ENCODE measurements around the gene LURAP1L.

The LURAP1L gene

DNA sequence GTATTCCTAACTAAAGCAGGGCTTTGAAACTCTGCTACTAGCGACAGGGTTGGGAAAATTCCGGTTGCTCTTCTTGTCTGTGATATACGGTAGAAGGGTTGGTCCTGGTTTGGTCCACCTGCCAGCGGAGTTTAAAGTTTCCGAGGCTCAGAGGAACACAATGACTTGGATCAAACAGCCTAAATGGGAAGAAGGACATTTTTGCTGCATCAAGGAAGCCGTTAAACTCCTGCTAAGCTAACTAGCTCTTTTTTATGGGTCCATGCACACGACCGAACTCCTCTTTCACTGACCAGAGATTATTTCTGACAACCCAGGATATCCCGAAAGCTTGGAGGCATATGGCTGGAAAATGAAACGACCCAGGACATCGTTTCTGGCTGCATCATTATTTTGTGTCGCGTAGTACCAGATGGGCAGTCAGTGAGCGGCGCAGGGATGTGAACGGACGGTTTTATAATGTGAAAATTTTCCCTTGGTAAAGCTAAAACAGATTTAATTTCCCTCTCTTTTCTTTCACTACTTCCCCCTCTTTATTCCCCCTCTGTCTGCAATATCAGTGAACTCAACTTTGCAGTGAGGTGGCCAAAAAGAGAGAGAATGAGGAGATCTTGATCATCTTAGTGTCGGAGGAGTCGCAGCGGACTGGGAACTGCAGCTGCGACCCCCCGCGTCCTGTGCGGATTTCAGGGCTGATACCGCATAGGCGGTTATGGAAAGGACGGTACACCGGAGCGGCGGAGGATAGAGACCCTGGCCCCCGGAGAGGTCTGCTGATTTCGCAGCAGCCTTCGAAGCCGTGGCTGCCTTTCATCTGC is at the start of gene LURAP1L:
Gene LURAP1L (plus strand): TSS at position 160 of the 818 bp plus-strand sequence. CDS start 696 bp downstream, outside the sequence.
- H3K4me1 ChIP-seq (ENCODE audit: control insufficient read depth, insufficient read depth, low read length) = no peaks in the 10 kb centered on the region
- H3K27me3 ChIP-seq (ENCODE audit: control insufficient read depth, insufficient read depth, low read length) = peaks cover 11% of the 10 kb centered on the region
- H3K9me3 ChIP-seq (ENCODE audit: control insufficient read depth, insufficient read depth, low read length) = no peaks in the 10 kb centered on the region
- peak within 1 kb of the TSS; percentile 51 for H3K9ac ChIP-seq (ENCODE audit: low read depth, low read length)
- peak within 1 kb of the TSS; percentile 87 for H3K4me3 ChIP-seq (ENCODE audit: low read depth, low read length)
- H3K36me3 ChIP-seq (ENCODE audit: control insufficient read depth, insufficient read depth, low read length) = no peaks in the 10 kb centered on the region

- no peaks in the 10 kb centered on the region for H3K27me3 ChIP-seq (ENCODE audit: control insufficient read depth, insufficient read depth, low read length)
- H3K9ac ChIP-seq (ENCODE audit: low read depth, low read length) = no peak overlapping the region
- no peaks in the 10 kb centered on the region for H3K4me1 ChIP-seq (ENCODE audit: control insufficient read depth, insufficient read depth, low read length)
- H3K36me3 ChIP-seq (ENCODE audit: control insufficient read depth, insufficient read depth, low read length) = no peaks in the 10 kb centered on the region
- no peaks in the 10 kb centered on the region for H3K9me3 ChIP-seq (ENCODE audit: control insufficient read depth, insufficient read depth, low read length)
- no peak overlapping the region for H3K4me3 ChIP-seq (ENCODE audit: low read depth, low read length)
Observed at GRCh38 chr9:12726795-12727194, 48.0 kb upstream of the LURAP1L start.

DNA sequence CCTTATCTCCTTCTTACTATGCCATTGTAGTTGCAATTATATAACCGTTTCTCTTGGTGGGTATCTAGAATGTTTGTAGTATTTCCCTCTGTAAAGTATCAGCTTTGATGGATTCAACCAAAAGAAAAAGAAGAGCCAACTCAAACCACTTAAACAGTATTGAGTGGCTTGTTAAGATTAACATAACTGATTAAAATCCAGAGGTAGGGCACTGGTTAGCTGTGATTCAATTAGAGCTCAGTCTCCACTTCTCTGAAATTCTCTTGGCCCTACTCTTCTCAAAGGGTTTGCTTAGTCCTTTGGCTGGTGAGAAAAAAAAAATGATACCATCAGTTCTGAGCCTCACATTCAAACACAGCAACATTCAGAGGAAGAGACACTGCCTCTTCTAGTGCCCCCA is 44.6 kb upstream of the LURAP1L start:
- Histone ChIP-seq H3K4me3 (ENCODE audit: low read depth, low read length) (no peak overlapping the region), H3K36me3 (ENCODE audit: control insufficient read depth, insufficient read depth, low read length) (no peaks in the 10 kb centered on the region), H3K4me1 (ENCODE audit: control insufficient read depth, insufficient read depth, low read length) (no peaks in the 10 kb centered on the region), H3K9me3 (ENCODE audit: control insufficient read depth, insufficient read depth, low read length) (no peaks in the 10 kb centered on the region), H3K9ac (ENCODE audit: low read depth, low read length) (no peak overlapping the region), H3K27me3 (ENCODE audit: control insufficient read depth, insufficient read depth, low read length) (no peaks in the 10 kb centered on the region)

- H3K4me1 ChIP-seq (ENCODE audit: control insufficient read depth, insufficient read depth, low read length) = no peaks in the 10 kb centered on the region
Observed at GRCh38 chr9:12730927-12731326, 43.9 kb upstream of the LURAP1L start.

DNA sequence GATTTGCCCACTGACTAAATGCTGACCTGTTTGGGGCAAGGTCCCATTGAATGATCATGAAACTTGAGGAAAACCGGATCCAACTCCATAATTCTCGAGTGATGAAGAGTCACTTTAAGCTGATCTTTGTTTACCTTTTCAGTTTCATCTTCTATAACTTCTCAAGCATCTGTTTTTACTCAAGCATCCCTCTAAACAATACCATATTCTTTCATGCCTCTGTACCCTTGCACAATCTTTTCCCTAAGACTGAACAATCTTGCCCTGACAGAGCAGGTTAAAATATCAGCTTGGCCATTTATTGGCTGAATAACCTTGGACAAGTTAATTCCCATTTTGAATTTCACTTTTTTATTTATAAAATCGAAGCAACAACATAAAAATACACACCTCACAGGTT is 41.8 kb upstream of the LURAP1L start:
- no peak overlapping the region for H3K4me3 ChIP-seq (ENCODE audit: low read depth, low read length)
- no peaks in the 10 kb centered on the region for H3K9me3 ChIP-seq (ENCODE audit: control insufficient read depth, insufficient read depth, low read length)
- no peak overlapping the region for H3K9ac ChIP-seq (ENCODE audit: low read depth, low read length)
- H3K27me3 ChIP-seq (ENCODE audit: control insufficient read depth, insufficient read depth, low read length) = no peaks in the 10 kb centered on the region
- no peaks in the 10 kb centered on the region for H3K36me3 ChIP-seq (ENCODE audit: control insufficient read depth, insufficient read depth, low read length)
- no peaks in the 10 kb centered on the region for H3K4me1 ChIP-seq (ENCODE audit: control insufficient read depth, insufficient read depth, low read length)

More at GRCh38 chr9:12730927-12731326, 43.9 kb upstream of the LURAP1L start:
- Histone ChIP-seq H3K9me3 (ENCODE audit: control insufficient read depth, insufficient read depth, low read length) (no peaks in the 10 kb centered on the region), H3K36me3 (ENCODE audit: control insufficient read depth, insufficient read depth, low read length) (no peaks in the 10 kb centered on the region), H3K27me3 (ENCODE audit: control insufficient read depth, insufficient read depth, low read length) (no peaks in the 10 kb centered on the region), H3K9ac (ENCODE audit: low read depth, low read length) (no peak overlapping the region), H3K4me3 (ENCODE audit: low read depth, low read length) (no peak overlapping the region)

- Histone ChIP-seq H3K36me3 (ENCODE audit: control insufficient read depth, insufficient read depth, low read length) (no peaks in the 10 kb centered on the region), H3K27me3 (ENCODE audit: control insufficient read depth, insufficient read depth, low read length) (no peaks in the 10 kb centered on the region), H3K9me3 (ENCODE audit: control insufficient read depth, insufficient read depth, low read length) (no peaks in the 10 kb centered on the region), H3K4me1 (ENCODE audit: control insufficient read depth, insufficient read depth, low read length) (no peaks in the 10 kb centered on the region), H3K4me3 (ENCODE audit: low read depth, low read length) (no peak overlapping the region), H3K9ac (ENCODE audit: low read depth, low read length) (no peak overlapping the region)
Observed at GRCh38 chr9:12735665-12736064, 39.2 kb upstream of the LURAP1L start.

GRCh38 chr9:12737871-12738270 is 36.9 kb upstream of the LURAP1L start:
- H3K9ac ChIP-seq (ENCODE audit: low read depth, low read length) = no peak overlapping the region
- H3K4me3 ChIP-seq (ENCODE audit: low read depth, low read length) = no peak overlapping the region
- no peaks in the 10 kb centered on the region for H3K36me3 ChIP-seq (ENCODE audit: control insufficient read depth, insufficient read depth, low read length)
- H3K4me1 ChIP-seq (ENCODE audit: control insufficient read depth, insufficient read depth, low read length) = no peaks in the 10 kb centered on the region
- H3K9me3 ChIP-seq (ENCODE audit: control insufficient read depth, insufficient read depth, low read length) = no peaks in the 10 kb centered on the region
- H3K27me3 ChIP-seq (ENCODE audit: control insufficient read depth, insufficient read depth, low read length) = no peaks in the 10 kb centered on the region

- Histone ChIP-seq H3K9me3 (ENCODE audit: control insufficient read depth, insufficient read depth, low read length) (no peaks in the 10 kb centered on the region), H3K36me3 (ENCODE audit: control insufficient read depth, insufficient read depth, low read length) (no peaks in the 10 kb centered on the region), H3K9ac (ENCODE audit: low read depth, low read length) (no peak overlapping the region), H3K4me3 (ENCODE audit: low read depth, low read length) (no peak overlapping the region), H3K27me3 (ENCODE audit: control insufficient read depth, insufficient read depth, low read length) (no peaks in the 10 kb centered on the region), H3K4me1 (ENCODE audit: control insufficient read depth, insufficient read depth, low read length) (no peaks in the 10 kb centered on the region)
Observed at GRCh38 chr9:12739014-12739652, 35.7 kb upstream of the LURAP1L start.

GRCh38 chr9:12740845-12741244 is 34.0 kb upstream of the LURAP1L start:
- no peak overlapping the region for H3K9ac ChIP-seq (ENCODE audit: low read depth, low read length)
- no peaks in the 10 kb centered on the region for H3K4me1 ChIP-seq (ENCODE audit: control insufficient read depth, insufficient read depth, low read length)
- no peaks in the 10 kb centered on the region for H3K27me3 ChIP-seq (ENCODE audit: control insufficient read depth, insufficient read depth, low read length)
- no peaks in the 10 kb centered on the region for H3K9me3 ChIP-seq (ENCODE audit: control insufficient read depth, insufficient read depth, low read length)
- no peak overlapping the region for H3K4me3 ChIP-seq (ENCODE audit: low read depth, low read length)
- no peaks in the 10 kb centered on the region for H3K36me3 ChIP-seq (ENCODE audit: control insufficient read depth, insufficient read depth, low read length)

- H3K27me3 ChIP-seq (ENCODE audit: control insufficient read depth, insufficient read depth, low read length) = no peaks in the 10 kb centered on the region
Observed at GRCh38 chr9:12748016-12748415, 26.8 kb upstream of the LURAP1L start.

DNA sequence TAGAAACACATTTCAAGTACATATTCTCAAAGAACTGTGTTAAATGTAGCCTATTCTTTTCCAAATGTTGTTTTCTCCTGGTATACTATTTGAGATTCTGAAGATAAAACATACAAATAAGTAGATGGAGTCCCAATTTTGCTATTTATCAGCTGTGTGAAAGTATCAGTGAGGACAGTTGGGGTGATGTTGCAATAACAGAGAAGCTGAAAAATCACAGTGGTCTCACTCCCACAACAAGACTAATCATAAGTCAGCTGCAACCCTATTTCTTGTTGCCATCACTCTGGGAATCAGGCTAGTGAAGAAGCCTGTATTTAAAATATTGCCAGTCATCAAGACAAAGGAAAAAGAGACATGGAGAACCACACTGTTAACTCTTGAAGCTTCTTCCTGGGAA is 25.9 kb upstream of the LURAP1L start:
- Histone ChIP-seq H3K27me3 (ENCODE audit: control insufficient read depth, insufficient read depth, low read length) (no peaks in the 10 kb centered on the region), H3K9me3 (ENCODE audit: control insufficient read depth, insufficient read depth, low read length) (no peaks in the 10 kb centered on the region), H3K9ac (ENCODE audit: low read depth, low read length) (no peak overlapping the region), H3K36me3 (ENCODE audit: control insufficient read depth, insufficient read depth, low read length) (no peaks in the 10 kb centered on the region), H3K4me1 (ENCODE audit: control insufficient read depth, insufficient read depth, low read length) (no peaks in the 10 kb centered on the region), H3K4me3 (ENCODE audit: low read depth, low read length) (no peak overlapping the region)

More at GRCh38 chr9:12748016-12748415, 26.8 kb upstream of the LURAP1L start:
- H3K4me1 ChIP-seq (ENCODE audit: control insufficient read depth, insufficient read depth, low read length) = no peaks in the 10 kb centered on the region
- no peak overlapping the region for H3K9ac ChIP-seq (ENCODE audit: low read depth, low read length)
- H3K36me3 ChIP-seq (ENCODE audit: control insufficient read depth, insufficient read depth, low read length) = no peaks in the 10 kb centered on the region
- H3K4me3 ChIP-seq (ENCODE audit: low read depth, low read length) = no peak overlapping the region
- no peaks in the 10 kb centered on the region for H3K9me3 ChIP-seq (ENCODE audit: control insufficient read depth, insufficient read depth, low read length)

- H3K36me3 ChIP-seq (ENCODE audit: control insufficient read depth, insufficient read depth, low read length) = no peaks in the 10 kb centered on the region
- H3K4me3 ChIP-seq (ENCODE audit: low read depth, low read length) = no peak overlapping the region
- no peaks in the 10 kb centered on the region for H3K27me3 ChIP-seq (ENCODE audit: control insufficient read depth, insufficient read depth, low read length)
- no peaks in the 10 kb centered on the region for H3K4me1 ChIP-seq (ENCODE audit: control insufficient read depth, insufficient read depth, low read length)
- H3K9ac ChIP-seq (ENCODE audit: low read depth, low read length) = no peak overlapping the region
- H3K9me3 ChIP-seq (ENCODE audit: control insufficient read depth, insufficient read depth, low read length) = no peaks in the 10 kb centered on the region
Observed at GRCh38 chr9:12753931-12754330, 20.9 kb upstream of the LURAP1L start.

Measured in iPS-15b (cell line).